ENCODE measurements around the gene PDK1. TPM values are rescaled to one million over a fixed set of nuclear protein-coding genes. Genes with fewer than 3 reads are reported as not detected.

The PDK1 gene
- total and polyA plus RNA-seq, 2 experiments from 2014 or later, result 25.6 to 42.0 TPM

DNA sequence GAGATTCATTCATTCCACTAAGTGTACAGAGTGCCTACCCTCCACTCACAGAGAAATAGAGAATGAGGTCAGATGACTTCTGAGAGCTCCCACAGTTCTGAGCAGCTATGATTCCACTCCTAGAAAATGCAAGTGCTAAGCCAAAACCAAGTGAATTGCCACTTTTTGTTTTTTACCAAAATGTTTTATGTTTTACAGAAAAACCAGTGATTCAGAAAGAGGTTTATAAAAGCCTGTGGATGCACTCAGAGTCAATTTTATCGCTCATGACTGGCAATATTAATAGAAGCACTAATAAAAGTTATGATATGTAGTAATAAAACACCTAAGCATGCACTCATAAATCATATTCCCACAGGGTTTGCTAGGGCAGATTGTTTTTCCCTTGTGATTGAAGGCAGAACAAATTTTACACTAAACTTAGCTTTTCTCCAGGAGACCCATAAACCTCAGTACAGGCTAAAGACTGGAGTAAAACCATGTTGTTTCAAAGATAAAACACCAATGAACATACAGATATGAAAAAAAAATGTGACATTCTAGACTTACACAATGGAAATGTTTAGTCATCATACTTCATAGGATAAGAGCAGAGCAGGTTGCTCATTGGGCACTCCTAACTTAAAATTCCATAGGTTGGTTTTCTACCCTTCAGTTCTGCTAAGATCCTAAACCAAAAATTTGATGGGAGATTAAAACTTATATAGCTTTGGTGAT, 67.5 kb downstream of the PDK1 start:
- Mint-ChIP-seq H3K27ac (no peak overlapping the region), H3K9me3 (peaks cover 36% of the 10 kb centered on the region), H3K36me3 (ENCODE audit: low read depth) (peaks cover 35% of the 10 kb centered on the region), H3K4me1 (no peaks in the 10 kb centered on the region), H3K4me3 (no peak overlapping the region), H3K27me3 (ENCODE audit: insufficient read depth, low read depth, poor library complexity) (peaks cover 2% of the 10 kb centered on the region)
- Histone ChIP-seq H3K4me1 (ENCODE audit: insufficient read depth) (no peaks in the 10 kb centered on the region), H3K79me2 (replicated peaks; ENCODE audit: insufficient read depth) (no peaks in the 10 kb centered on the region), H3K4me2 (no peak overlapping the region), H3K36me3 (ENCODE audit: insufficient read depth) (0 out of 2 replicates have a peak, but pooled peaks cover 3% of the 10 kb centered on the region), H3F3A (replicated peaks; ENCODE audit: low read depth) (no peaks in the 10 kb centered on the region), H3K9me2 (ENCODE audit: insufficient read depth) (peaks cover 8% of the 10 kb centered on the region; the same call in 1 of the 2 replicates), H3K27me3 (ENCODE audit: insufficient read depth) (no peaks in the 10 kb centered on the region), H3K27ac (ENCODE audit: low read depth) (no peak overlapping the region), H3K4me3 (no peak overlapping the region), H2AFZ (no peak overlapping the region), H4K20me1 (replicated peaks; ENCODE audit: insufficient read depth) (no peaks in the 10 kb centered on the region)
- DNase-seq (ENCODE audit: low spot score), result no peak
- no peak for TF ChIP-seq JUNB (IDR thresholded peaks at IDR 0.05; ENCODE audit: unreplicated experiment)
- no peak for TF ChIP-seq ZNF331 (CRISPR knock-in tag; IDR thresholded peaks at IDR 0.05; ENCODE audit: low read depth)
- TF ChIP-seq, protein P1, sequence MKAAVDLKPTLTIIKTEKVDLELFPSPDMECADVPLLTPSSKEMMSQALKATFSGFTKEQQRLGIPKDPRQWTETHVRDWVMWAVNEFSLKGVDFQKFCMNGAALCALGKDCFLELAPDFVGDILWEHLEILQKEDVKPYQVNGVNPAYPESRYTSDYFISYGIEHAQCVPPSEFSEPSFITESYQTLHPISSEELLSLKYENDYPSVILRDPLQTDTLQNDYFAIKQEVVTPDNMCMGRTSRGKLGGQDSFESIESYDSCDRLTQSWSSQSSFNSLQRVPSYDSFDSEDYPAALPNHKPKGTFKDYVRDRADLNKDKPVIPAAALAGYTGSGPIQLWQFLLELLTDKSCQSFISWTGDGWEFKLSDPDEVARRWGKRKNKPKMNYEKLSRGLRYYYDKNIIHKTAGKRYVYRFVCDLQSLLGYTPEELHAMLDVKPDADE (IDR thresholded peaks at IDR 0.05), result no peak
- TF ChIP-seq EZH2phosphoT487 (IDR thresholded peaks at IDR 0.05; ENCODE audit: unreplicated experiment), result no peak
- no peak for TF ChIP-seq REST (IDR thresholded peaks at IDR 0.05; ENCODE audit: unreplicated experiment)
- TF ChIP-seq, protein P2, sequence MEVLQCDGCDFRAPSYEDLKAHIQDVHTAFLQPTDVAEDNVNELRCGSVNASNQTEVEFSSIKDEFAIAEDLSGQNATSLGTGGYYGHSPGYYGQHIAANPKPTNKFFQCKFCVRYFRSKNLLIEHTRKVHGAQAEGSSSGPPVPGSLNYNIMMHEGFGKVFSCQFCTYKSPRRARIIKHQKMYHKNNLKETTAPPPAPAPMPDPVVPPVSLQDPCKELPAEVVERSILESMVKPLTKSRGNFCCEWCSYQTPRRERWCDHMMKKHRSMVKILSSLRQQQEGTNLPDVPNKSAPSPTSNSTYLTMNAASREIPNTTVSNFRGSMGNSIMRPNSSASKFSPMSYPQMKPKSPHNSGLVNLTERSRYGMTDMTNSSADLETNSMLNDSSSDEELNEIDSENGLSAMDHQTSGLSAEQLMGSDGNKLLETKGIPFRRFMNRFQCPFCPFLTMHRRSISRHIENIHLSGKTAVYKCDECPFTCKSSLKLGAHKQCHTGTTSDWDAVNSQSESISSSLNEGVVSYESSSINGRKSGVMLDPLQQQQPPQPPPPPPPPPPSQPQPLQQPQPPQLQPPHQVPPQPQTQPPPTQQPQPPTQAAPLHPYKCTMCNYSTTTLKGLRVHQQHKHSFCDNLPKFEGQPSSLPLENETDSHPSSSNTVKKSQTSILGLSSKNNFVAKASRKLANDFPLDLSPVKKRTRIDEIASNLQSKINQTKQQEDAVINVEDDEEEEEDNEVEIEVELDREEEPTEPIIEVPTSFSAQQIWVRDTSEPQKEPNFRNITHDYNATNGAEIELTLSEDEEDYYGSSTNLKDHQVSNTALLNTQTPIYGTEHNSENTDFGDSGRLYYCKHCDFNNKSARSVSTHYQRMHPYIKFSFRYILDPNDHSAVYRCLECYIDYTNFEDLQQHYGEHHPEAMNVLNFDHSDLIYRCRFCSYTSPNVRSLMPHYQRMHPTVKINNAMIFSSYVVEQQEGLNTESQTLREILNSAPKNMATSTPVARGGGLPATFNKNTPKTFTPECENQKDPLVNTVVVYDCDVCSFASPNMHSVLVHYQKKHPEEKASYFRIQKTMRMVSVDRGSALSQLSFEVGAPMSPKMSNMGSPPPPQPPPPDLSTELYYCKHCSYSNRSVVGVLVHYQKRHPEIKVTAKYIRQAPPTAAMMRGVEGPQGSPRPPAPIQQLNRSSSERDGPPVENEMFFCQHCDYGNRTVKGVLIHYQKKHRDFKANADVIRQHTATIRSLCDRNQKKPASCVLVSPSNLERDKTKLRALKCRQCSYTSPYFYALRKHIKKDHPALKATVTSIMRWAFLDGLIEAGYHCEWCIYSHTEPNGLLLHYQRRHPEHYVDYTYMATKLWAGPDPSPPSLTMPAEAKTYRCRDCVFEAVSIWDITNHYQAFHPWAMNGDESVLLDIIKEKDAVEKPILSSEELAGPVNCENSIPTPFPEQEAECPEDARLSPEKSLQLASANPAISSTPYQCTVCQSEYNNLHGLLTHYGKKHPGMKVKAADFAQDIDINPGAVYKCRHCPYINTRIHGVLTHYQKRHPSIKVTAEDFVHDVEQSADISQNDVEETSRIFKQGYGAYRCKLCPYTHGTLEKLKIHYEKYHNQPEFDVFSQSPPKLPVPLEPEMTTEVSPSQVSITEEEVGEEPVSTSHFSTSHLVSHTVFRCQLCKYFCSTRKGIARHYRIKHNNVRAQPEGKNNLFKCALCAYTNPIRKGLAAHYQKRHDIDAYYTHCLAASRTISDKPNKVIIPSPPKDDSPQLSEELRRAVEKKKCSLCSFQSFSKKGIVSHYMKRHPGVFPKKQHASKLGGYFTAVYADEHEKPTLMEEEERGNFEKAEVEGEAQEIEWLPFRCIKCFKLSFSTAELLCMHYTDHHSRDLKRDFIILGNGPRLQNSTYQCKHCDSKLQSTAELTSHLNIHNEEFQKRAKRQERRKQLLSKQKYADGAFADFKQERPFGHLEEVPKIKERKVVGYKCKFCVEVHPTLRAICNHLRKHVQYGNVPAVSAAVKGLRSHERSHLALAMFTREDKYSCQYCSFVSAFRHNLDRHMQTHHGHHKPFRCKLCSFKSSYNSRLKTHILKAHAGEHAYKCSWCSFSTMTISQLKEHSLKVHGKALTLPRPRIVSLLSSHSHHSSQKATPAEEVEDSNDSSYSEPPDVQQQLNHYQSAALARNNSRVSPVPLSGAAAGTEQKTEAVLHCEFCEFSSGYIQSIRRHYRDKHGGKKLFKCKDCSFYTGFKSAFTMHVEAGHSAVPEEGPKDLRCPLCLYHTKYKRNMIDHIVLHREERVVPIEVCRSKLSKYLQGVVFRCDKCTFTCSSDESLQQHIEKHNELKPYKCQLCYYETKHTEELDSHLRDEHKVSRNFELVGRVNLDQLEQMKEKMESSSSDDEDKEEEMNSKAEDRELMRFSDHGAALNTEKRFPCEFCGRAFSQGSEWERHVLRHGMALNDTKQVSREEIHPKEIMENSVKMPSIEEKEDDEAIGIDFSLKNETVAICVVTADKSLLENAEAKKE (CRISPR knock-in tag; IDR thresholded peaks at IDR 0.05), result no peak
- TF ChIP-seq CREB1 (CRISPR knock-in tag; IDR thresholded peaks at IDR 0.05; ENCODE audit: low read depth), result no peak
- no peak for TF ChIP-seq NANOG (IDR thresholded peaks at IDR 0.05; ENCODE audit: borderline replicate concordance)
- no peak for TF ChIP-seq CTCF (conservative IDR thresholded peaks at IDR 0.05; ENCODE audit: low read depth in 2 of 2)
- TF ChIP-seq ZNF114 (CRISPR knock-in tag; IDR thresholded peaks at IDR 0.05), result no peak
- no peak for TF ChIP-seq STAT1 (IDR thresholded peaks at IDR 0.05; ENCODE audit: unreplicated experiment)
- no peak for TF ChIP-seq POLR2AphosphoS5 (IDR thresholded peaks at IDR 0.05; ENCODE audit: low read depth)
- TF ChIP-seq EZH2 (IDR thresholded peaks at IDR 0.05; ENCODE audit: low read depth, unreplicated experiment), result no peak
- no peak for ATAC-seq
